HG03064 (cell line): ENCODE measurements around the gene PFKM.
A peak's percentile ranks its signal among the peaks of the same experiment; 100 is the strongest.
"Not testable (repeated sequence)": the region's sequence is repeated elsewhere in the genome, so short reads cannot be mapped to it uniquely, and the experiment has no call there.

ENCODE experiments used
- ATAC-seq: cut with Tn5 transposase; IDR thresholded peaks from one replicate; pipeline ENCODE4 v1.9.1; 2021; ENCODE audit warnings: low read depth; ENCODE audit not compliant: unreplicated experiment

PFKM gene

DNA sequence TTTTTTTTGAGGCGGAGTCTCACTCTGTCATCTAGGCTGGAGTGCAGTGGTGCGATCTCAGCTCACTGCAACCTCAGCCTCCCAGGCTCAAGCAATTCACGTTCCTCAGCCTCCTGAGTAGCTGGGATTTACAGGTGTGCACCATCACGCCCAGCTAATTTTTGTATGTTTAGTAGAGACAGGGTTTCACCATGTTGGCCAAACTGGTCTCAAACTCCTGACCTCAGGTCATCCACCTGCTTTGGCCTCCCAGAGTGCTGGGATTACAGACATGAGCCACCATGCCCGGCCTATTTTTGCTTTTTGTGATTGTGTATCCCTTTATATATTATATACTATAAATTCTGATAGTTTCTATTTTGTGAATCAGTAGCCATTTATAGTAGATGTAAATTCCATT is 36.6 kb downstream of the PFKM start:
- not testable (repeated sequence) for ATAC-seq

GRCh38 chr12:48156652-48157017 is 37.5 kb downstream of the PFKM start:
- no peak for ATAC-seq

- ATAC-seq = peak; percentile 89
Measured at GRCh38 chr12:48157018-48157888, 38.1 kb downstream of the PFKM start, which contains the start of gene ASB8. Gene ASB8, minus strand, starts transcription at chr12:48157515. Its CDS starts 4,019 bp downstream, at chr12:48153496.

DNA sequence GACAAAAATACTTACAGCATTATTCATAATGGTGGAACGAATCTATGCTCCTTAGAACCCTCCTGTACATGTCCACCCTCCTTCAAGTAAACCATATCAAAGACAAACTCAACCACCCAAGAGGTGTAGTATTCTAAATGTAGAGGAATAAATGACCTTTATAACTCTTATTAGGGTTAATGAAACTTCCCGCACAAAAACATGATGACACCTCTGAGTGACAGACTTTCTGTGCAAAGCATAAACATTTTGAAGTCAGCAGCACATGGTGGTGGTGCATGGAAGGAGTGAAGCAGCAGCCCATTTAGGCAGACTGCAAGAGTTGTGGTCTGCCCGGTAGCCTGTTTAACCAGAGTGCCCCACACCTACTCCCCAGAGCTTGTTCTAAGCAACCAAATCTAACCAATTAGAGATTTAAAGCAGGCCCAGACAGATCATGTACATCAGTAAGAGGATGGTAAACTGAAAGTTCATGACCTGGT is 38.8 kb downstream of the PFKM start:
- no peak for ATAC-seq

DNA sequence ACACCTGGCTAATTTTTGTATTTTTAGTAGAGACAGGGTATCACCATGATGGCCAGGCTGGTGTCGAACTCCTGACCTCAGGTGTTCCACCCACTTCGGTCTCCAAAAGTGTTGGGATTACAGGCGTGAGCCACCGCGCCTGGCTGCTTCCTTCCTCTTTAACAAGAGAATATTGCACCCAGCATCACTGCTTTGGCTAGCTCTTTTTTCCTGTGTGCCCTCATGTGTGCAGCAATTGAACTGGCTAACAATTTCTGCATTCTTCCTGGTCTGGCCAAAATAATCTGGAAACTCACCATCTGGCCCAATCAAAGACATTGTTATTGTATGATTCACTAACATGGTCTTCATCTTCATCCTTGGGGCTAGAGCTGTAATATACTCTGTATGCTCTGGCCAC is 40.9 kb downstream of the PFKM start:
- ATAC-seq = no peak

GRCh38 chr12:48160807-48161206 is 41.6 kb downstream of the PFKM start:
- ATAC-seq = no peak

DNA sequence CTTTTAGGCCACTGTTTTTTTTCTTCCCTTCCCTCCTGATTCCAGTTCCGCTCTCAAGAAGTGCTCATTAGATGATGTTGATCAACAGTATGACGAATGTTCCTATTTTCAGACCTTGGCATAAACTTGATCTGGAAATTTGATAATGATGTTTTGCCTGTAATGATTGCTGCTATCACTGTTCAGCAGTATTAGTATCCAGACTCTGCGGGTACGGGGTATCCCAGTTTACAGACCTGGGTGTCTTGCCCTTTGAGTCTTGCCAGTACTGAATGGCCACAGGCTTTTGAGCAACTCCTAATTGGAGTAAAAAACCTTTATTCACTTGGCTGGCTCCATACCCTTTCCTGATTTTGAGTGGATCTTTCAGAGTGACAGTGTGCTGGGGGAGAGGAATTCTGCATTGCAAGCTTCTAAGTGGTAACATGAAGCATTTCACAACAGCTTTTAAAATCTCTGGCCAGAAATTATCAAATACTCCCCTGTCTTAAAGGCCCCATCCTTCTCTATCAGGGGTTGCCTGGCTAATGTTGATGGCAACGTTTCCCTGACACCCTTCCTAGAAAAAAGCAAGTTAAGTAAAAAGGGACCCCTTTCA is 44.1 kb downstream of the PFKM start:
- no peak for ATAC-seq

DNA sequence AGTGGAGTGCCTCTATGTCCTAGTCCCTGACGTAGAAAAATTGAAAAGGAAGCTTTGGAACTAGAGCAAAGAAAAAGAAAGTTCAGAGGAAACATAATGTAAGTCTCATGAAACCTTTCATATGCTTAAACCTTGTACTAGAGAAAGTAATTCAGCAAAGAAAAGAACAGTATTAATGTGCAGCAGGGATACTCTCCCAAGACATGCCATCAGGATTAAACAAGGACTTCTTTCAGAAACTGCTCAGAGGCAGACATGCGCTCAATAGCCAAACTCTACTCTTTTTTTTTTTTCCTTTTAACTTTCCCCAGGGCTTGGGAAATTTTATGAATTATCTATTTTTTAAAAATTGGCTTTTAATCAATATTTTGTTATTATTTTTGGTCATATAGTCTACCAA is 45.3 kb downstream of the PFKM start:
- ATAC-seq = no peak

DNA sequence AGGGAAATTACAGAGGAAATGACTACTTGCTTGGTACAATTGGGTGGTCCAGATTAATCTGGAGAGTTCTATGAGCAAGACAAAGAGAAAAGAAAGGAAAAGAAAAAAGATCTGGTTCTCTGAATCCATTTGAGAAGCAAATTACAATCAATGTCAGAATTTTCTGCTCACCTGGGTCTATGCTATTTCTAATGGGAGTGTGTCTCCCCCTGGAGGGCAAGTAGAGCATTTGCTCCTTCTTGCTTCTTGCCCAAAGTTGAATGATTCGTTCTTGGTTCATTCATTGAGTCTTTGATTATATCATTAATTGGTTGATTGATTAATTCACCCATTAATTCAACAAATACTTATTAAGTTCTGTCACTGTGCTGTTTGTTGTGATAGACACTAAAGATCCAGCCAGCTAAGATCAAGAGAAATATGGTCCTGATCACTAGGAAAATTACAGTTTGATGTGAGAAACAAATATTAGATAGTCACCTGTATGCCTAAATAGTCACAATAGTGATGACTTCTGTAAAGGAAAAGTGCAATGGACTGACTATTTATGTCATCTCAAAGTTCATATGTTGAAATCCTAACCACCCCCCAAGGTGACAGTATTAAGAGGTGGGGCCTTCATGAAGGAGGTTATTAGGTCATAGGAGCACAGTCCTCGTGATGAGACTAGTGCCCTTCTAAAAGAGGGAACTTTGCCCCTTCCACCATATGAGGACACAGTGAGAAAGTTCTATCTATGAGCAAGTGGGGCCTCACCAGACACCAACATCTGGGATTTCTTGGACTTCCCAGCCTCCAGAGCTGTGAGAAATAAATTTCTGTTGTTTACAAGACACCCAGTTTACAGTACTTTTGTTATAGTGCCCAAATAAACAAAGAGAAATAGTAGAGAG is 46.2 kb downstream of the PFKM start:
- ATAC-seq = no peak

DNA sequence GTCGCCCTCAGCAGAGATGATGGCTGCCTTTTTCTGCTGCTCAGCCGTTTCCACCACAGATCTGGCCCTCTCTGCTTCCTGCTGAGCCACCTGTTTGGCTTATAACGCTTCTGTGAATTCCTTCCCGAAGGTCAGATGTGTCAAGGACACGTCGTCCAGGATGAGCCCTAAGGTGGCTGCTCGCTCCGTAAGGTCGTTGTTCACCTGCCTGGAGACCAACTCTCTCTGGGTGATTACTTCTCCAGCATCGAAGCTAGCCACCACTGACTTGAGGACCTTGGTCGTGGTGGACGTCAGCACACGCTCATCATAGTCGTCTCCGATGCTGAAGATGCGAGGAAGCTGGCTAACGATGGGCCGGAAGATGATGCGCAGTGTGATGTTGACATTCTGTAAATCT is 49.8 kb downstream of the PFKM start:
- ATAC-seq = no peak

DNA sequence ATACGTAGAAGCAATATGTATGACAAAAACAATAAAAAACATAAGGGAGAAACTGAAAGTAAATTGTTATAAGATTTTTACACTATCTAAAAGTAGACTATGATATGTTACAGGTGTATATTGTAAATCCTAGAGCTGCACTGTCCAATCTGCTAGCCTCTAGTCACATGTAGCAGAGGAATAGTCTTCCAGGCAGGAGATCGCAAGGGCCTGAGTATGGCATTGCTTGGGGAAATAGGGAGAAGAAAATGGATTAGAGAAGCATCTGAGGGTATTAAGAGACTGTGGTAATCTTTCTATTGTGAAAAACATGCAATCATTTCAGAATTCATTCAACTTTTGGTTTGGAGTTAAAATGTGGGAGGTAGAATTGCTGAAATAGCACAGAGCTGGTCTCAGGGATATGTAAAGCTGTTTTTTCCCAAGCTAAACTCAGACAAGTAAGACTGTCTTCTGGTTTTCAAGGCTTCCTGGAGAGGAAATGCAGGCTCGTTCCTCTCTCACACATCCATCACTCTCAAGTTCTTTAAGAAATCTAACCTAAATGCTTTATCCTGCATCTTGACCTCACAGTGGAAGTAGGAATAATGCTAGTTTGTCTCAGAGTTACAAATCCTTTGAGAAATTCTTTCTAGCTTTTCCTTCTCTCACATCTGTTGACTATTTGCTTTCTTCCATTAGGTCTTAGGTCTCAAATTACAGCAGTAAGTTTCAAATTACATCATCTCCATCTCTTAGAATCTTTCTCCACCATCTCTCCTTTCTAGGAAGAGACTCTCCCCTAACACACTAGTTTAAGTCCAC is 56.7 kb downstream of the PFKM start:
- ATAC-seq = no peak

GRCh38 chr12:48176417-48176751 is 57.2 kb downstream of the PFKM start:
- ATAC-seq = no peak

DNA sequence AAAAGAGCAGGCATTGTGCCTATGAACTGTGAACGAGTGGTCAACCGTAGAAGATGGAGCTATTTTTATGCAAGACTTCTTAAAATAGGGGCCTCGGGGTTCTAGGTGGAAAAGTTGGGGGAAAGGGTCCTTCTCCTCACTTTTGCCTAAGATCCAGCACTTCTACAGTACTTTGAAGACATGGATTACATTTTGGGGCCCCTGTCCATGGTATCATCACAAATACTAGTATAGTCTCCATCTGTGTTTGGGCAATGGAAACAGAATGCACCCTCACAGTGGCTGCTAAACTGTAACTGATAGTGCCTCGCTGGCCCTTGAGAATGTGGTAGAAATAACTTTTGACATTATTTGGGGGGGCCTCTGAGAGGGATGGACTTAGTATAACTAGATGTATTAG is 58.8 kb downstream of the PFKM start:
- no peak for ATAC-seq

DNA sequence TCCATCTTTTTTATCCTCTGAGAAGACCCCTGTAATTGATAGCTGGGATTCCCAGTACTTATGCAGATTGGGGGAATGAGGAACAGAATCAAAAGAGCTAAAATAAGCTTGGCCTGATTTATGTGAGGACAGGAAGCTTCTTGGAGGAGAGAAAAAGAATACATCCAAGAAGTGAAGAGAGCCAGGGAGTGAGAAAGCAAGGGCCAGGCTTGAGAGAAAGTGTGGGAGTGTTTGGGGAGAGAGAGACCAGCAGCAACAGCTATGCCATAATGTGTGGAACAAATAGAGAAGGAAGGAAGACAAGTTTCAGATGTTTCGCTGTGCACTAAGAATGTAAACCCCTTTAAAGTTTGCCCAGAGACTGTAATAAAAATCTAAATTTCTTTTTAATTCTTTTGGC is 60.3 kb downstream of the PFKM start:
- ATAC-seq = no peak

DNA sequence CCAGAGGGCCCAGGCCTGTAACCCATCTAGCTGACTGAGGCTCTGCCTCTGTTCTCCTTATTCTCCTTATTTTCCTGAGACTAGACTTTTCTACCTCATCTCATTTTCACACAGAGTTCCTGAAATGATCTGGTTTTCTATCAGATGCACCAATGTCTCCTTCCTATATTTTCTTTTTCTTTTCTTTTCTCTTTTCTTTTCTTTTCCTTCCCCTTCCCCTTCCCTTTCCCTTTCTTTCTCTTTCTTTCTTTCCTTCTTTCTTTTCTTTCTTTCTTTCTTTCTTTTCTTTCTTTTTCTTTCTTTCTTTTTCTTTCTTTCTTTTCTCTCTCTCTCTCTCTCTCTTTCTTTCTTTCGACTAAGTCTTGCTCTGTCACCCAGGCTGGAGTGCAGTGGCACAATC is 61.3 kb downstream of the PFKM start:
- no peak for ATAC-seq

DNA sequence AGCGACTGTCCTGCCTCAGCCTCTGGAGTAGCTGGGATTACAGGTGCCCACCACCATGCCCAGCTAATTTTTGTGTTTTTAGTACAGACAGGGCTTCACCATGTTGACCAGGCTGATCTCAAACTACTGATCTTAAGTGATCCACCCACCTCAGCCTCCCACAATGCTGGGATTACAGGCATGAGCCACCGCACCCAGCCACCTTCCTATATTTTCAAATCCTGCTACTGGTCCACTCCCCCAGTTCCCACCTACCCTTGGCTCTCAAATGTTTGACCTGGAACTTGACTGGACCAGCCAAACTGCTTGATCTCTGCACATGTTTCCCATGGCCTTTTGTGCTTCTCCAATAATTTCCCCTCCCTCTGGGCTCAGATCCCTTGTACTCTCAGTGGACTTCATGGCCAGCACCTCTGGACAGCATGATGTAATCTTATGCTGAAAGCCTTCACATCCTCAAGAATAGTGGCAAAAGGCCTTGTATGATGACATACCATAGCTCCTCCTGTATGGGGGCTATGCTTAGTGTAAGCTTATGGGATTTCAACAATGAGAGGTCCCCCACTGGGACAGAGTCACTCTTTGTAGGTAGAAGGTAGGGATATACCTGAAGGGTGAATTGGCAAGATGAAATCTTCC is 61.8 kb downstream of the PFKM start:
- ATAC-seq = no peak

DNA sequence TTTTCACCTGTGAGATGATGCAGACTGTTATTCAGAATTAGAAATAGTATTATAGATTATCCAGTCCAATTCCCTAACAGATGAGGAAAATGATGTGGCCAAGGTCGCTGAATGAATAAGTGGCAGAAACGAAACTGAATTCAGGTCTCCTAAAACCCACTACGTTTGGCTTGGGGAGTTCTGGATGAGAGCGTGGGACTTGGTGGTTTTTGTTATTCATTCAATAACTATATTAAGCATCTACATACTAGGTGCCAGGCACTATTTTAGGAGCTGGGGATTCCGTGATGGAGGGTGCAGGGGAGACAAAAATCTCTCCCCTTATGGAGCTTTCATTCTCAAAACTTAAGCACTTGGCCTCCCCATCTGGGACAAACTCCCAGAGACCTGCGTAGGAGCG is 63.5 kb downstream of the PFKM start:
- ATAC-seq = no peak

GRCh38 chr12:48183091-48183875 is 64.1 kb downstream of the PFKM start, which contains the start of gene CCDC184:
Gene CCDC184, plus strand, starts transcription at chr12:48183644. Its CDS starts 479 bp downstream, at chr12:48184123.
- ATAC-seq = peak; percentile 65
